Smooth muscle cell (in vitro differentiated cells): ENCODE data around the gene MYH2. TPM values are rescaled to one million over a fixed set of nuclear protein-coding genes. Genes with fewer than 3 reads are reported as not detected.

Source experiments
- polyA plus RNA-seq: library from polyadenylated mRNA; unstranded; fragments of >200 nt; fragmentation: Nextera tagmentation; extraction: Ambion mirVana; gene quantifications from 2 replicates; pipeline ENCODE4 v1.2.1, GENCODE V29; 2016
- total RNA-seq: library from RNA; depleted of rRNA; stranded (reverse); fragments of >200 nt; gene quantifications from 2 replicates; pipeline ENCODE4 v1.2.3, GENCODE V29; 2014

Gene MYH2
- total and polyA plus RNA-seq, 2 experiments from 2014 or later: not detected

Other genes starting within 250 kb of the MYH2 start
- not detected in 2 replicates for gene MYH13, start 176.7 kb downstream of the MYH2 start, total RNA-seq
- gene MYH13, start 176.7 kb downstream of the MYH2 start, polyA plus RNA-seq: 0.02 and 0.09 TPM in 2 replicates
- gene MYH8, start 127.7 kb downstream of the MYH2 start, total RNA-seq: not detected in 2 replicates
- not detected in 2 replicates for gene MYH8, start 127.7 kb downstream of the MYH2 start, polyA plus RNA-seq
- not detected in 2 replicates for gene MYH4, start 80.1 kb downstream of the MYH2 start, total RNA-seq
- not detected in 2 replicates for gene MYH4, start 80.1 kb downstream of the MYH2 start, polyA plus RNA-seq
- not detected in 2 replicates for gene MYH1, start 31.1 kb downstream of the MYH2 start, total RNA-seq
- gene MYH1, start 31.1 kb downstream of the MYH2 start, polyA plus RNA-seq: not detected in 2 replicates
- 0.67 and 1.2 TPM in 2 replicates for gene MYH3, start 107.7 kb upstream of the MYH2 start, total RNA-seq
- 1.1 and 1.6 TPM in 2 replicates for gene MYH3, start 107.7 kb upstream of the MYH2 start, polyA plus RNA-seq
- 24.8 and 25.9 TPM in 2 replicates for gene SCO1, start 147.9 kb upstream of the MYH2 start, total RNA-seq
- 28.3 and 30.6 TPM in 2 replicates for gene SCO1, start 147.9 kb upstream of the MYH2 start, polyA plus RNA-seq
- gene ADPRM, start 147.9 kb upstream of the MYH2 start, total RNA-seq: 8.3 and 8.6 TPM in 2 replicates
- gene ADPRM, start 147.9 kb upstream of the MYH2 start, polyA plus RNA-seq: 9.3 and 11.3 TPM in 2 replicates
- gene TMEM220, start 180.4 kb upstream of the MYH2 start, total RNA-seq: 0.58 and 3.5 TPM in 2 replicates
- gene TMEM220, start 180.4 kb upstream of the MYH2 start, polyA plus RNA-seq: 4.3 and 5.5 TPM in 2 replicates